GM18519 (cell line): Measurements from ENCODE around the gene ATP13A5.

Source experiments
- ATAC-seq: cut with Tn5 transposase; IDR thresholded peaks from one replicate; pipeline ENCODE4 v1.9.1; 2021; ENCODE audit warnings: mild to moderate bottlenecking, moderate library complexity; ENCODE audit not compliant: unreplicated experiment, low FRiP score

The ATP13A5 gene

DNA sequence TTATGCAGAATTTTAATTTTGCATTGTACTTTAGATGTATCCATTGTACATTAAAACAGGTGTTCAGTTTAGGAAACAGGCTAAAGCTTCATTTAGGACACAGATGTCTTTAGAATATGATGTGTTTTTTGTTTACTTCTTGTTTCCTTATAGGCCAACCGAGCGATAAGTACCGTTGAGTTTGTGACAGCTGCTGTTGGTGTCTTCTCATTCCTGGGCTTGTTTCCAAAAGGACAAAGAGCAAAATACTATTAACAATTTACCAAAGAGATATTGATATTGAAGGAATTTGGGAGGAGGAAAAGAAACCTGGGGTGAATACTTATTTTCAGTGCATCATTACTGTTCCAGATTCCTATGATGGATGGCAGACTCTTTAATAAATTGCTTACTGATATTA is 108.1 kb downstream of the ATP13A5 start:
- ATAC-seq = no peak

DNA sequence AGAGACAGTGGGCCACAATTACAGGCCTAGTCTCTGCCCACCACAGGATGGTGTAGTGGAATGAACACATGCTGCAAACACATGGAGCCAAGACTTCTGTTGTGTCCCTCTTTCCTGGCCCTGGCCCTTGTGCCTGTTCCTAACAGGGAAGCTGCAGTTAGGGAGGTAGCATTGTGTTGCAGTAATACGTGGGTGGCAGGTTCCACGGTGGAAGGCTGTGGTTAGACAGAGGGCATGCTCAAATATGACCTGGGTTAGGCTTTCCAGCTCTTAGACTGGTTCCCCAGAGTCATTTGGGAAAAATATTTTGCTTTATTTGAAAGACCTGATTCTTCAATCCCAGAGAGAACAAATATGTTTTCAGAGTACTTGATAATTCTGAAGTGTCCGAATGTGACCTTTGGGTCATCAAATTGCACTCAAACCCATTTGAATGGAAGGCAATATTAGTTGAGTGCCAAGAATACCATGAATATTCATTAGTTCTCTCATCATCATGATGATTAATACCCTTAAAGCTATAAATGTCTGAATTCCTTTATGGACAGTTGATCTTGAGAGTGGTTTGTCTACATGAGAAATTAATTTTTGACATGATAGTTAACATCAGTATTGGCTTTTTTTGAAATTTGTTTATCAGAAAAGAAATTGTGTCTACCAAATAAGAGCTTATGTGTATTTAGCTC is 109.1 kb downstream of the ATP13A5 start:
- no peak for ATAC-seq

DNA sequence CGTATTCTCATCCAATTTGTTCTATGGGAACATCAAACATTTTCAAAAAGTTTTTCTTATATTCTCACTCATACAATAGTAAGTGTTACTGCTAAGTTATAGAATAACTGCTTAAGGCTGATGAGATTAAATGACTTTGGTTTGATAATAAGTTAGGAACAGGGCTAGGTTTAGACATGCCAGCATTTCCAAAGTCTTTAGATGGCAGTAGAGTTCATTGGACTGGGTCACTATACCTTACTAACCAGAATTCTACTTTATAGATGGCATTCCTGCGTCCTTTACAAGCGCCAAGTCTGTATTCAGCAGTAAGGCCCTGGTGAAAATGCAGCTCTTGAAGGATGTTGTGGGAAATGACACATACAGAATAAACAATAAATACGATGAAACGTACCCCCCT is 115.8 kb downstream of the ATP13A5 start:
- ATAC-seq = no peak

DNA sequence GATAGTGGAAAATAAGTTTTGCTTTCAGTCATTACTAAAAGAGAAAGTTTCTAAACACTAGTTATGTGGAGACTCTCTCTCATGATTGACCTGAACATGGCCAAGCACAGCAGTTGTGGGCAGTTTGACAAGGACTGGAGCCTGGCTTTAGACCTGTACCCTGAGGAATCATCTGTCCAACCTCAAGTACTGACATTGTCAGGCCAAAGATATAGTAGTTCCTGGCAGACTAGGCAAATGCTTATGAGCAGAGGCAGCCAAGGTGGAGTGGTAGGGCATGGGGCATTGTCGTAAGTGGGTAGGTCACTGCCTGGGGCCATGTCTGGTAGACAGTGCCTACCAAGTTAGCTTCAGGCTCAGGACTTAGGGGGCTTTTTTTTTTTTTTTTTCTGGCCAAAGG is 116.6 kb downstream of the ATP13A5 start:
- ATAC-seq = no peak

DNA sequence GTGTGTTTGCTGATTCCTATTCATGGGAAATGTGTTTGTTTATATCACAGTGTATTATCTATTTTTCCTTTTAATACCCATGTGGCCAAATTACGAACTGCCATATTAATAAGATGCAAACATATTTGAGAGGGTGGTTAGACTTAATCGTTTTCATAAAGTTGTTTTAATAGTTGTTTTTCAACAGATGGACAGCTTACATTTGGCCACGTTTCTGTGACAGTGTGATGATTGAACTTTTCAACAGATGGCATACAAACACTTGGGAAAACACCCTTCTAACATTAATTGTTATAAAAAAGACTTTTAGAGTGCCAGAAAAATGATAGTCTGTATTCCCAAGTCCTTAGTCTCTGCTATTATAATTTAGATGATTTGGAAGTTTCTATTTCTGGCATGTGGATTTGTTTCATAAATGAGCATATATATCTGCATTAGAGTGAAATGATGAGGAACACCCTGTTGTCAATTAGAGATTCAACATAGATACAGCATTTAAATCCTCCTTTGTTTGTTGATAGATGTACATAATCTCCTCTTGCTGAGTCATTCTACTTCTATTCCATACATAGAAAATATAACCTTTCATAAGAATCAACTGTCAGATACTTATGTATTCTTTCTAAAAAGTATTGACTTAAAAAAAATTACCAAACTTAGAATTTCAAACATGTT is 124.4 kb downstream of the ATP13A5 start:
- ATAC-seq = no peak

DNA sequence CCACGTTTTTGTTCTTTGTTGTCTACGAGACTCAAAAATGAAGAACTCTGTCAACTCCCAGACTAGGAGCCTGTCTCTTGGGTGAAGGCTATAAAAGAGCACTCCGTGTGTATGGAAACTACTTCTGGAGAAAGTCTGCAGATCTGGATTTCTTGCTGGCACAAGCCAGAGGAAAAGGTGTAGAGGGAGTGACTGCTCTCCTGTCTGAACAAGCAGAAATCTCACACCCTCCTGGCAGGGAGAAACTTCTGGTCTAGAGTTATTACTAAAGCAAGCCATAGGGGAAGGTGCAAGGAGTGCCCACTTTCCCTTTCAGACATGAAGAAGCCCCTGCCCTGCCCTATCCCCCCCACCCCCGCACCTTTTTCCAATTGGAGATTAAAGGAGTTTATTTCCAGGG is 128.1 kb downstream of the ATP13A5 start:
- ATAC-seq = no peak

DNA sequence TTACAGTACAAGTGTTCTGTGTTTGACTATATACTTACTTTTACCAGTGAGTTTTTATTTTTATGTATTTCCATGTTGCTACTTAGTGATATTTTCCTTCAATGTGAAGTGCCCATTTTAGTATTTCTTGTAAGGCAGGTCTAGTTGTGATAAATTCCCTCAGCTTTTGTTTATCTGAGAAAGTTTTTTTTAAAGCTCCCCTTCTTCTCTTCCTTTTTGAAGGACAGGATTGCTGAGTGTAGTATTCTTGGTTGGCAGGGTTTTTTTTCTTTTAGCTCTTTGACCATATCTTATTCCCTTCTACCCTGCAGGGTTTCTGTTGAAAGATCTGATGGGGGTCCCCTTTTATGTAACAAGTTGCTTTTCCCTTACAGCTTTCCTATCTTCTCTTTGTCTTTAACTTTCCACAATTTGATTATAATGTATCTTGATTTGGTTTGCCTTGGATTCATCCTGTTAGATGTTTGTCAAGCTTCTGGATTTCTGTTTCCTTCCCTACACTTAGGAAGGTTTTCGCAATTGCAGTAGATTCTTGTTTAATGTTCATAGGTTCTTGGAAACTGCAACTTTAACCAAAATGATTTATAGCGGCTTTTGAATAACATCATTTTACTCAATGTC is 129.6 kb downstream of the ATP13A5 start:
- ATAC-seq = no peak

DNA sequence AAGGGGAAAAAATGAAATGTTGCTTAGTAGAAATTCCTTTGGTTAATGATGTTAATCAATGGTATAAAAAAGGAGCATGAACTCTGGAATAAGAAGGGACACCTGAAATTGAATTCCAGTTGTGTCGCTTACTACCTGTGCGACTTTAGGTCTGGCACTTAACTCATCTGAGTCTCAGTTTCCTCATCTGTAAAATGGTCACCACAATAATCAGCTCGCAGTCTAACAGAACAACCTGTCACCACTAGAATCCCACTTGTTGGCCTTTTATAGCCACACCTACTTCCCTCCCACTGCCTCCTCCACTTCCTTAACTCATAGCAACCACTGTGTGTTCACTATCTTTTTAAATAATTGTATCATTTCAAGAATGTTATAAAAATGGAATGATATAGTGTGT is 135.0 kb downstream of the ATP13A5 start:
- no peak for ATAC-seq

DNA sequence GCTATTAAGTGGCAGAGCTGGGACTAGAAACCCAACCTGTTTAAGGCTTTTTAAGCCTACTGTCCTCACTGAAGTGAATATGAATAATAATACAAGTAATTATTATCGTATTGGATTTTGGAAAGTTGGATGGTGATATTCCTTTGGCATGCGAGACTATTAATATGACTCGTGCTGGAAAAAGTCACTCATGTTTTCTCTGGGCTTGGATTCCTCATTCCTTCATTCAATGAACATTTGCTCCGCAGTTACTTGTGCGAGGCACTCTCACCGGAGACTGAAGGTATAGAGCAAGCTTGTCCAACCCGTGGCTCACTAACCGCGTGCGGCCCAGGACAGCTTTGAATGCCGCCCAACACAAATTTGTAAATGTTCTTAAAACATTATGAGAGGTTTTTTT is 136.8 kb downstream of the ATP13A5 start:
- no peak for ATAC-seq

DNA sequence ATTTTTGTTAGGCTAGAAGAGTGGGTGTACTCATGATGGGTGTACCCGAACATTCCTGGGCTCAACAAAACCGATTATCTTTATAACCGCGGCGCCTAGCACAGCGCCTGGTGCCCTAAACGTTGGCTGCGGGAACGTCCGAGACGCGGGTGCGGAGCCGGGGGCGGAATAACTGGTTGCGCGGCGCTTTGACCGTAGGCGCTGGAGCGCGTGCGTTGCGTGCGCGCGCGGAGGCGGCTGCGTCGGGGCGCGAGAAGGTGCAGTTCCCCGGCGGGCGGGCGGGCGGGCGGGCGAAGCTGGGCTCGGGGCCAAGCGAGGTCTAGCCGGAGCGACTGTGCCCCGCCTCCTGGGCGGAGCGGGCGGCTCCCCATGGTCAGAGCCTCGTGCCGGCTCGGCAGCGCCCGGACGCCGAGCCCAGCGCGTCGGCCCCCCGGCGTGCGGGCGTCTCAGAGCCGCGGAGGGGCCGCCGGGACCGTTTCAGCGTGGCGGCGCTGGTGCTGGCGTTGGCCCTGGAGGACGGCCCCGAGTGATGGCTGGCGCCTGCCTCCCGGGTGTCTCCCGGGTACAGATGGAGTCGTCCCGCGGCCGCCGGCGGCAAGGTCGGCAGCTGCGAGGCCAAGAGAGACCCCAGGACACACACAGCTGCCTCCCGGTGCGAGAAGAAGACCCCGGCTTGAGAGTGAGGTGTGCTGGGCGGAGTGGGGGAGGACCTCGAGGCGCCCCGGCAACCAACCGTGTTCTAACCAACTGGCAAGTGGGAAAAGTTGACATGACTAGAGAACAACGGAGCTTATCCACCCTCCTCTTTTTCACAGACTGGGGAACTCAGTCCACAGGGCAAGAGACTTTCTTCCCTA is 137.5 kb downstream of the ATP13A5 start, which contains the start of gene PLAAT1:
Gene PLAAT1 (plus strand): TSS at position 373 of the 857 bp plus-strand sequence. CDS start 14,429 bp downstream, outside the sequence.
- ATAC-seq = no peak

DNA sequence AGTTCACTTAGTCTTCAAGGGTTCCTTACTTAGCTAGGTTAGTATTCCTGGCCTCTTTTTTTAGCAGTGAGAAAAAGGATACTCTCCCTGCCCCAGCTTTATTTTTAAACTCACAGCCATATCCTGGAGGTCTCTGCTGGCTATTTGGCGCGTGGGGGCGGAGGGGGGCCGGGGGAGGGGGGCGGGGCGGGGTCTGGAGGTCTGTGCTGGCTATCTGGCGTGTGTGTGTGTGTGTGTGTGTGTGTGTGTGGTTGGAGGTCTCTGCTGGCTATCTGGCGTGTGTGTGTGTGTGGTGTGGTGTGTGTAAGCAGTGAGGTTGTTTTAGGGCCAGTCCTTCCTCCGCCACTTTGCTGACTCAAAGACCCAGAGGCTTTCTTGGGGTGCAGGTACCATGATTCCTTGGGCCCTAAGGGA is 138.1 kb downstream of the ATP13A5 start:
- no peak for ATAC-seq

DNA sequence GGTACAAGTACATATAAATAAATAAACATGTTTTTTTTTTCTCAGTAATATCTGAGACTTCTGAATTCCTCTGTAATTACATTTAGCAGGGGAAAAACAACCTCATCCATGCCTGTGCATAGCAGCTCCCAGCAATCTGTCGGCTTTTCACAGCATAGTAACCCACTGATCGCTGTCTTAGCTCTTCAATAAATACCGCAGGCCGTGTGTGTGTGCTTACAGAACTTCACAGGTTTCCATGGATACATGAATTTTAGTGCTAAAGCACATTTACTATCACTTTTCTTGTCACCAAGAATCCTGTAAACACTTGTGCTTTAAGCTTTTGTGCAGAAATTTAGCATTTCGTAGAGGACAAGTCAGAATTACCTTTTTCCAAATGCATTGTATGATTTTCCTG is 141.5 kb downstream of the ATP13A5 start:
- ATAC-seq = no peak

DNA sequence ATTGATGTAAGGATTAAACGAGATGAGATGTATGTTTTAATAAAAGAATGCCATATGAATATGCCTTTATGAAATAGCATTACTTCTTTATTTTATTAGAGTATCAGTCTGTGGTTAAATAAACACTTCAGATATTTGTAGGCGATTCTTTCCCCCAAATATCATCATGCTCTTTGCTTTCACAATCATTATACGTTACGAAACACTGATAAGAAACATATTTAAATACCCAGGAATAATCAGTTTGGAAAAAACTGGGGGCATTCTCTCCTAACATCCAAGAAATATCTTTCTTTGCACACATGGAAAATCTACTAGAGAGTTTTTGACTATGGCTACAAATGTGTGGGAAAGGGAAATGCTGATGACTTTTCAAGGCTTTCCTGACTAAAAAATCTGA is 142.0 kb downstream of the ATP13A5 start:
- ATAC-seq = no peak

DNA sequence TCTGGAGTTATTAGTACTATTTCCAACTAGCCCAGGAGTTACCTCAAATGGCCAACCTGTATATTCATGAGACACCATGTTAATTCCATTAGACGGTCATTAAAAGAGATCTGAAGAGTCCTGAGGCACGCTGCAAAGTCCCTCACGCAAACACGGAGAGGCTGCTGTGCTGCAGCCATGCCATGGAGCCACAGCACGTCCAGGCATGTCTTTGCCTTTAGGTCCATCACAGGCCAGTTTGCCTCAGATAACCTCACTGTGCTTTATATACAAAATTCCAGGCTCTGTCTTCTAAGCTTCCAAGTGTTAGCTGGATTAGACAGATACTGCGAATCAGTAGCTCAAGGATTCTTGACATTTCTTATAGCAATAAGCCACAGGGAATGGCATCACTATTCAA is 147.4 kb downstream of the ATP13A5 start:
- no peak for ATAC-seq

DNA sequence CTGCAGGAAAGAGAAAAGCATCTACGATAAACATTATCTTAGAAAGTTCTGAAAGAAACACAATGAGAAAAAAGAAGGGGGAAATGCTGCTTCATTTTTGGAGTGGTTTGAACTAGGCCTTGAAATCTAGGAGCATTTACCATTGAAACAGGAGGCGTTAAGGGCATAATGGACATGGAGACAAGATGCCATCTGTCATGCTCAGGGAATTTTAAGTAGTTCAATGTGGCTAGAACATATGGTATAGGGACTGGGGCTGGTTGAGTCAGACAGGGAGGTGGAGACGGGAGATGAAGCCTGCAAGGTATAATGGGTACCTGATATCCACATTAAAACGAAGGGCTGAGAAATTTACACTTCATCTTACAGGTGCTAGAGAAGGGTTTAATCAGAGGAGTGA is 147.9 kb downstream of the ATP13A5 start:
- ATAC-seq = no peak

DNA sequence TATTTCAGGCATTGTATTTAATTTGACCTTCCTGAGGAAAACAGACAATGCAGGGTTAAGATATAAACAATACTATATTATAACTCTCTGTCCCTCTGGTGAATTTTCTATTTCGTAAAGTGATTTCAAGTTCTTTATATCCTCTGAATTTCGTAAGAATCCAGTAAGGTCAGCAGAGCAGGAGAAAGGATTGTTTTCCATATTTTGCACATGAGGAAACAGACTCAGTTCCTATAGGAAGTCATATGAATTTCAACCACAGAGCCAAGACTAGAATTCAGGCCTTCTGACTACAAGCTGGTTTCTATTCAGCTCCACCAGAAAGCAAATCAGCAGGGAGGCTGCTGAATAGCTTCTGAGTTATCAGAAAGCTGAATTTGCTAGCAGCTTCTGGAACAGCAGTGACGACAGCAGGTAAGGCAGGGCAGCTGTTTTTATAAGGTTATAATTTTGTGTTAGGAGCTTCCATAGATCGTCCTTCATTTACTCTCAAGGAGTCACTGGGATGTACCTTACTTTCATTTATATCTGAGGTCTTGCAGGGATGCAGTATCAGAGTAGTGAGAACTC is 148.6 kb downstream of the ATP13A5 start:
- ATAC-seq = no peak

DNA sequence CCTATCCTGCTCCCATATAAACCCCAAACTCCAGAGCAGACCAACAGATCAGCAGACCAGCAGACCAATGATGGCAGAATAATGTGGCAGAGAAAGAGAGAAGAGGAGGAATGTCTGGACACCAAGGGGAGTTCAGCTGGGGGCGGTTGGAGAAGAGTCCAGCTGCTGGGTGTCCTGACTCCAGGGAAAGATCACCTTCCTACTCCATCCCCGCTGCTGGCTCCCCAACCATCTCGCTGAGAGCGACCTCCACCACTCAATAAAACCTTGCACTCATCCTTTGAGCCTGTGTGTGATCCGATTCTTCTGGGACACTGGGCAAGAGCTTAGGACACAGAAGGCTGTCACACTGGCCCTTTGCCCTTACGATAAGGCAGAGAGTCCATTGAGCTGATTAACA is 150.3 kb downstream of the ATP13A5 start:
- ATAC-seq = no peak

DNA sequence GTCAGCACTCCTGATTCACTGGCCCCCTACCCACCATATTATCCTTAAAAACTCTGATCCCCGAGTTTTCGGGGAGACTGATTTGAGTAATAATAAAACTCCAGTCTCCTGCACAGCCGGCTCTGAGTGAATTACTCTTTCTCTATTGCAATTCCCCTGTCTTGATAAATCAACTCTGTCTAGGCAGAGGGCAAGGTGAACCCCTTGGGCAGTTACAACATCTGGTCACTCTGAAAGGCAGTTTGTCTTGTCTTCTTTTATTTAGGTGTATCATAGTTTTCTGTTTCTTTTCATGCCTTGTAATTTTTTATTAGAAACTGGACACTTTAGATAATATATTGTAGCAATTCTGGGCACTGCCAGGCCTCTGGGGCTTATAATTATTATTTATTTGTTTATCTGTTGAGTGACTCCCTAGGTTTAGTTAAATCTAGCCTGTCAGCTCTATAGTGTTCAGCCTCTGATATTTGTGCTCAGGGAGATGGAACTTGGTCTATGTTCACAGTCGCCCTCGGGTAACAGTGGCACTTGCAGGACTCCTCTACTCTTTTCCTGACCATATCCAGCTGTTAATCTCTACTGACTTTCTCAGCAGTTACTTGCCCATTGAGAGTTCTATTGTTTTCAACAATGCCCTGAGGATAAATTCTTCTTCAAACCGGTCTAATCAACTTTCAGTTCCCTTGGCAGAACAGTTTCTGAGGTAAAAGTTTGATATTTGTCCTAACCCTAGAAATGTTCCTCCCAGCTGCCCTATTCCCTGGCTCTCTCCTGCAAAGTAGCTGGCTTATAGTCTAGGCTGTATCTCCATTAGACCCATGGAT is 153.0 kb downstream of the ATP13A5 start:
- no peak for ATAC-seq
